Natural killer cell (primary cell): ENCODE measurements around the gene RECK. TPM values are rescaled to one million over a fixed set of nuclear protein-coding genes. Genes with fewer than 3 reads are reported as not detected.

Experiments
- ATAC-seq, 3 donors: fragments of 150-1000 bp in 2 of 3; fragments of 200-7000 bp in 1 of 3; cut with Tn5 transposase; 1 replicate in 1 of 3; 2 replicates in 2 of 3; pipeline ENCODE4 v1.10.0; 2021; ENCODE audit warnings: mild to moderate bottlenecking in 2 of 3, moderate library complexity in 2 of 3
- DNase-seq, 2 donors: peaks; one replicate each; pipeline versions ENCODE4 v3.0.0 to v3.0.0-alpha.2; 2013 to 2021; ENCODE audit warnings: mixed read lengths in 1 of 2
- H3K27ac ChIP-seq: one replicate; pipeline ENCODE4 v1.5.1; 2013; ENCODE audit warnings: mild to moderate bottlenecking, low read length
- H3K27me3 ChIP-seq: one replicate; pipeline ENCODE4 v1.6.1; 2013; ENCODE audit warnings: low read length; ENCODE audit not compliant: control insufficient read depth, insufficient read depth
- H3K36me3 ChIP-seq: one replicate; pipeline ENCODE4 v1.6.1; 2013; ENCODE audit warnings: low read length; ENCODE audit not compliant: control insufficient read depth, insufficient read depth
- H3K4me1 ChIP-seq: one replicate; pipeline ENCODE4 v1.6.1; 2013; ENCODE audit warnings: low read length; ENCODE audit not compliant: control insufficient read depth, insufficient read depth
- H3K4me3 ChIP-seq: one replicate; pipeline ENCODE4 v1.5.1; 2013; ENCODE audit warnings: low read length
- H3K9me3 ChIP-seq: one replicate; pipeline ENCODE4 v1.6.1; 2013; ENCODE audit warnings: low read length; ENCODE audit not compliant: control insufficient read depth, insufficient read depth
- H3K27ac Mint-ChIP-seq, 2 donors: one replicate each; pipeline ENCODE4 v1.8.0; 2022; ENCODE audit warnings: mild to moderate bottlenecking in 2 of 2, mixed read lengths in 2 of 2, moderate library complexity in 1 of 2
- H3K27me3 Mint-ChIP-seq, 2 donors: one replicate each; pipeline ENCODE4 v1.8.0; 2022; ENCODE audit warnings: low read depth in 2 of 2, mixed read lengths in 2 of 2
- H3K36me3 Mint-ChIP-seq: one replicate; pipeline ENCODE4 v1.8.0; 2022; ENCODE audit warnings: mixed read lengths
- H3K4me1 Mint-ChIP-seq, 2 donors: one replicate each; pipeline ENCODE4 v1.8.0; 2022; ENCODE audit warnings: mixed read lengths in 2 of 2
- H3K4me3 Mint-ChIP-seq: one replicate; pipeline ENCODE4 v1.8.0; 2022; ENCODE audit warnings: mild to moderate bottlenecking, moderate library complexity, mixed read lengths
- H3K9me3 Mint-ChIP-seq, 2 donors: one replicate each; pipeline ENCODE4 v1.8.0; 2022; ENCODE audit warnings: mixed read lengths in 2 of 2
- WGBS: methylation state at CpG from one replicate; pipeline ENCODE4 v1.1.7; 2013; ENCODE audit warnings: missing lambda C conversion rate; ENCODE audit not compliant: insufficient coverage; 5-methylcytosine and 5-hydroxymethylcytosine counted together
- intact Hi-C: fragments of 100-400 bp; cut with micrococcal nuclease; formaldehyde crosslinking; loops from one replicate; pipeline ENCODE4 v1.14.2; 2022
- total RNA-seq, 4 donors: library from RNA; stranded (reverse); fragments of 120-200 nt in 1 of 4; gene quantifications; one replicate each; pipeline versions ENCODE4 v1.2.3 to v1.2.4, GENCODE V29; 2013 to 2022
- TF ChIP-seq, protein P1 (sequence below): fragments of 200-600 bp; IDR thresholded peaks from one replicate; pipeline ENCODE4 v1.8.0; 2022; ENCODE audit warnings: antibody characterized with exemption

The RECK gene
- total RNA-seq, 3 donors from 2014 or later (not counting 1 experiment from before 2014, with no cell fraction given) = 7.4 to 10.3 (median 8.0) TPM

DNA sequence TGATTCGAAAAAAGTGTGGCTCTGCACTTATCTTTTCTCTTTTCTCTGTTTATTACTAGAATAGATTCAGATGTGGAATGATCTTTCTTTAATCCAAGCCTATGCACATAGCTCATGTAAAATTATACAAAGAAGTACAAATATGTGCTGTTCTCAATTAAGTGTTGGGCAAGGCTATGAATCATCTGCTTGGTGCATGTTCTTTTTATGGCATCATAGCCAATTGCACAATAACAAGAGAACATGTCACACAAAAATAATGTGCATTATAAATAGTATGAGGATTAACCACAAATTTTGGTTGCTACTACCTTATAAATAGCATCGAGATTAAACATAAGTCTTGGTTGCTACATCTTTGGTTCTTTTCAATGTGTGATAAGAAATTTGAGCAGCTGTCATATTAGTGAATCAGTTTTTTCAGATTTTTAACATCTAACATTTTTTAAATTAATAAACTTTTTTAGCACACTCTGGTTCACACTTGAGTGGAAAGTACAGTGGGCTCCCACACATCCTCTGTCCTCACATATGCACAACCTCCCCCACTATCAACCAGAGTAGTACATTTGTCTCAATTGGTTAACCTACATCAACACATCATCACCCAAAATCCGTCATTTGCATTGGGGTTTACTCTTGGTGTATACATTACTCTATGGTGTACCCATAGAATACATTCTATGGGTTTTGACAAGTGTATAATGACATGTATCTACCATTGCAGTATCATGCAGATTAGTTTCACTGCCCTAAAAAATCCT, 6.8 kb upstream of the RECK start:
- no peaks in the 10 kb centered on the region for H3K9me3 ChIP-seq
- Mint-ChIP-seq H3K36me3 (no peaks in the 10 kb centered on the region), H3K4me3 (no peak overlapping the region), H3K9me3 (no peaks in the 10 kb centered on the region), H3K27ac (no peak overlapping the region), H3K27me3 (peaks cover 14 to 35% of the 10 kb centered on the region in 2 donors), H3K4me1 (peaks cover 0 to 7% of the 10 kb centered on the region in 2 donors)
- no peaks in the 10 kb centered on the region for H3K36me3 ChIP-seq
- WGBS = no CpG with 5 or more reads among the region's 3 CpGs
- intact Hi-C loops = no loop called here
- no peak for DNase-seq
- TF ChIP-seq, protein P1, sequence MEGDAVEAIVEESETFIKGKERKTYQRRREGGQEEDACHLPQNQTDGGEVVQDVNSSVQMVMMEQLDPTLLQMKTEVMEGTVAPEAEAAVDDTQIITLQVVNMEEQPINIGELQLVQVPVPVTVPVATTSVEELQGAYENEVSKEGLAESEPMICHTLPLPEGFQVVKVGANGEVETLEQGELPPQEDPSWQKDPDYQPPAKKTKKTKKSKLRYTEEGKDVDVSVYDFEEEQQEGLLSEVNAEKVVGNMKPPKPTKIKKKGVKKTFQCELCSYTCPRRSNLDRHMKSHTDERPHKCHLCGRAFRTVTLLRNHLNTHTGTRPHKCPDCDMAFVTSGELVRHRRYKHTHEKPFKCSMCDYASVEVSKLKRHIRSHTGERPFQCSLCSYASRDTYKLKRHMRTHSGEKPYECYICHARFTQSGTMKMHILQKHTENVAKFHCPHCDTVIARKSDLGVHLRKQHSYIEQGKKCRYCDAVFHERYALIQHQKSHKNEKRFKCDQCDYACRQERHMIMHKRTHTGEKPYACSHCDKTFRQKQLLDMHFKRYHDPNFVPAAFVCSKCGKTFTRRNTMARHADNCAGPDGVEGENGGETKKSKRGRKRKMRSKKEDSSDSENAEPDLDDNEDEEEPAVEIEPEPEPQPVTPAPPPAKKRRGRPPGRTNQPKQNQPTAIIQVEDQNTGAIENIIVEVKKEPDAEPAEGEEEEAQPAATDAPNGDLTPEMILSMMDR = no peak
- no peak overlapping the region for H3K4me3 ChIP-seq
- peak in 2 of 3 donors; percentile 40 to 43 for ATAC-seq
- H3K4me1 ChIP-seq = no peaks in the 10 kb centered on the region
- peaks cover 2% of the 10 kb centered on the region for H3K27me3 ChIP-seq
- no peak overlapping the region for H3K27ac ChIP-seq

DNA sequence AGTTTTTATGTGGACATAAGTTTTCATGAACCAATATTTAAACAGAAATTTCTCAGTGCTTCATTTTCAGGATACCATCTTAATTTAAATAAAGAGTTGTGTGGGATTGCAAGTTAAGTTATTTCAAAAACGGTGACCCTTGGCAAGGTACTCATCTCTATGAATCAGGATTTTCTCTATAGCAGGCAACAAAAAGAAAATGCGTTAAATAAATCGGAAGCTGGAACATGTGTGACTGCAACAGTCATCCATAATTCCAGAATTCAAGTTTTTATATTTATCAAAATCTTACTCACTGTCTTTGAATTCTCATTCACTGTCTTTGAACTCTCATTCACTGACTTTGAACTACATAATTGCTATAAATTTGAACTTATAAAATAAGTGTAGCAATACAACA, 5.8 kb upstream of the RECK start:
- Histone ChIP-seq H3K27me3 (peaks cover 2% of the 10 kb centered on the region), H3K9me3 (no peaks in the 10 kb centered on the region), H3K4me1 (peaks cover under 1% of the 10 kb centered on the region), H3K36me3 (no peaks in the 10 kb centered on the region), H3K27ac (no peak overlapping the region), H3K4me3 (no peak overlapping the region)
- Mint-ChIP-seq H3K27ac (no peak overlapping the region), H3K36me3 (no peaks in the 10 kb centered on the region), H3K4me3 (no peak overlapping the region), H3K9me3 (no peaks in the 10 kb centered on the region), H3K27me3 (peaks cover 14 to 35% of the 10 kb centered on the region in 2 donors), H3K4me1 (peaks cover 0 to 7% of the 10 kb centered on the region in 2 donors)
- intact Hi-C loops = no loop called here
- DNase-seq (no peak), ATAC-seq (no peak)
- TF ChIP-seq, protein P1 = no peak
- WGBS = 79% methylated on average over 3 of the region's 3 CpGs

DNA sequence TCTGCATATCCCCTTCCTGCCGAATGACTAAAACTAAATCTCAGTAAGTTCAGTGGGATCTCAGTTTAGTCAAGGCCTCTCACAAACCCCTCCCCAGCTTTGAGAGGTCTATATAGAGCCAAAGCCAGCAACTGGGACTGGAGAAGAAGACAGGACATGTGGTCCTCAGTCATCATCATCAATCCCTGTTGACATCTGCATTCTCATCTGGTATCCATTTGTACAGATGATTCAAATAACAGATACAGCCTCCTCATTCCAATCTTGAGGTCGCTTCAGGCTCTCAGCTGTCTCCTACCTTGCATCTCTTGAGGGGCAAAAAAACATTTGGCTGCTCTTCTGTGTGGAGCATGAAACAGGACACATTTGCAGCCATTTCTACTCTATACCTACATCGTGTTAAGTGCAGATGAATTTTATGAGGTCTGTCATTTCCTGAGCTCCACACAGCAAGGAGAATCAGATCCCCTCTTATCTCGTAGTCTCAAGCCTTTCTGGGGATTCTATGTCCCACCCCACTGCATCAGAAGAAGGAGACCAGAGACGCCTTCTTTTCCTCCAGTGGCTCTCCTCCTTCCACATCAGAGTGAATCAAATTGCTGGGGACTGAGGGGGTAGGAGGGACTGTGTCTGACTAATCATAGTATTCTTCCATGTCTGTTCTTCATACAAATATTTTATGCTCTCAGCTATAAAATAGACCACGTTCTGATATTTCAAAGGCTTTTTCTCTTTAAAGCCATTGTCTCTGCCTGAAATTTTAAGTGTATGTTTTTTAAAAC, 4.7 kb upstream of the RECK start:
- H3K4me3 Mint-ChIP-seq = no peak overlapping the region

More for the DNA sequence above, 4.7 kb upstream of the RECK start:
- no peak for DNase-seq
- TF ChIP-seq, protein P1 = no peak
- Mint-ChIP-seq H3K36me3 (no peaks in the 10 kb centered on the region), H3K27ac (no peak overlapping the region), H3K4me1 (peaks cover 0 to 7% of the 10 kb centered on the region in 2 donors), H3K9me3 (no peaks in the 10 kb centered on the region), H3K27me3 (peaks cover 11 to 35% of the 10 kb centered on the region in 2 donors)
- no peaks in the 10 kb centered on the region for H3K9me3 ChIP-seq
- WGBS = 79% methylated on average over 4 of the region's 6 CpGs
- no peak overlapping the region for H3K27ac ChIP-seq
- H3K4me3 ChIP-seq = no peak overlapping the region
- H3K36me3 ChIP-seq = no peaks in the 10 kb centered on the region
- intact Hi-C loops = no loop called here
- ATAC-seq = no peak
- peaks cover 8% of the 10 kb centered on the region for H3K4me1 ChIP-seq
- peaks cover 2% of the 10 kb centered on the region for H3K27me3 ChIP-seq
